ENCODE measurements around the gene BMERB1.
"Not testable (repeated sequence)": the region's sequence is repeated elsewhere in the genome, so short reads cannot be mapped to it uniquely, and the experiment has no call there.

The BMERB1 gene

GRCh38 chr16:15566095-15566494 is 131.7 kb downstream of the BMERB1 start:
- no peak for DNase-seq

DNA sequence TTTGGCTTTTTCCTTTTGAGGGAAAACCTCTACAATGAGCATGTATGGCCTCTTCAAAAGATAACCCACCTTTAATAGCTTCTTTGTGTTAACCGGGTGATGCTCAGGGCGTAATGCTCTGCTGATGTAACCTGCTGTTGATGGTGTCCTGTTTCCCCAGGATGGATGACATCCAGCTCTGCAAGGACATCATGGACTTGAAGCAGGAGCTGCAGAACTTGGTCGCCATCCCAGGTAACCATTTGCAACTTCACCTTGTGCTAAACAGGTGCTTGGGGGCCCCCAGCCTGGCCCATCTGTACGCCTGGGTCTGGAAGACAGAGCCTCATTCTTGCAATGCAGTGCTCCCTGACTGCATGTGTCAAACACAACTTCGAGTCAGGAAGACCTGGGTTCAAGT is 133.4 kb downstream of the BMERB1 start:
- no peak for DNase-seq

- DNase-seq: not testable (repeated sequence)
Observed at GRCh38 chr16:15570666-15571065, 136.3 kb downstream of the BMERB1 start.

DNA sequence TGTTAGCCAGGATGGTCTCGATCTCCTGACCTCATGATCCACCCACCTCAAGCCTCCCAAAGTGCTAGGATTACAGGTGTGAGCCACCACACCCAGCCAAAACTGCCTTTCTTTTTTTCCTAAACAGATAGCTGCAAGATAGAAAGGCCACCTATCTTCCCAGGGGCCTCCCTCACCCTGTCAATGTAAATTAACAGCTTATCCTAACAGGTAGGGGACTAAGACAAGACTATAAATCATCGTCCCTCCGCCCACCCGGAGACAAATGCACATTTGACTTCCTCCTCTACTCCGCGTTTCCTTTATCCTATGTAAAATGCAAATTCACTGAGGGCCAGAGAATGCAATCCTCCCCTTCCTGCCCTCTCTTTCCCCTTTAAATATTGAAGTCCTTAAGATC is 137.2 kb downstream of the BMERB1 start:
- DNase-seq: no peak

GRCh38 chr16:15572329-15573001 is 138.1 kb downstream of the BMERB1 start:
- DNase-seq: no peak

GRCh38 chr16:15573274-15573895 is 139.0 kb downstream of the BMERB1 start:
- no peak for DNase-seq

- not testable (repeated sequence) for DNase-seq
Observed at GRCh38 chr16:15573896-15574613, 139.7 kb downstream of the BMERB1 start.

DNA sequence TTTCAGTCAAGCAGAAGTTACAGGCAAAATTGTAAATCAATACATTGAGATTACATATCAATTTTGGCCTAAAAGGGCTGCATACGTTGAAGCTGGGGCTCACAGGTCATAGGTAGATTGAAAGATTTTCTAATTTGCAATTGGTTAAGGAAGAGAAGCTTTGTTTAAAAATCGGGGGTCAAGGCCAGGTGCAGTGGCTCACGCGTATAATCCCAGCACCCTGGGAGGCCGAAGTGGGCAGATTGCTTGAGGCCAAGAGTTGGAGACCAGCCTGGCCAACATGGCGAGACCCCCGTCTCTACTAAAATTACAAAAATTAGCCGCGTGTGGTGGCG is 140.2 kb downstream of the BMERB1 start:
- no peak for DNase-seq

DNA sequence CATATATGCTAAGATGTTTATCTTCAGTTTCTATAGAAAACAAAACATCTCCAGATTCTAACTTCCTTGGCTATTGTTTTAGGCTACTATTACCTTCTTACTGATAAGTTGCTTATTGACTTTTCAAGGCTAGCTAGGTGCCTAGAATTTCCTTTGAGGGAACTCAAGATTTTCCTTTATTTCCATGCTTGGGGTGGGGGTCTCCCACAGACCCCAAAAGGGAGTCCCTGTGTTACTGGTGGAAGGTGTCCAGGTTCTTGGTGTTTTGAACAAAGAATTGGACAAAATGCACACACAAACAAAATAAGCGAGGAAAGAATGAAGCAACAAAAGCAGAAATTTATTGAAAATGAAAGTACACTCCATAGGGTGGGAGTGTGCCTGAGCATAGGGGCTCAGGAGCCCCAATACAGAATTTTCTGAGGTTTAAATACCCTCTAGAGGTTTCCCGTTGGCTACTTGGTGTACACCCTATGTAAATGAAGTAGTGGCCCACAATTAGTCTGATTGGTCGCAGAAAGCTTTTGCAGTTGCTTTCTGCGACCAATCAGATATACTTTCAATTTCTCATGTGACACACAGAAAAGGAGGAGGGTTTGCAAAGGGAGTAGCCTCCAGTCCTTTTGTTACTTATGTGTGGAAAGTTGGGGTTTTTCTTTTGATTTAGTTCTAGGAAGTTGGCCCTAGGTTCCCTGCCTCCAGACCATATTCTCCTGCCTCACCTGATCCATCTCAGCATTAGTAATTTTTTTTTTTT is 141.1 kb downstream of the BMERB1 start:
- peak; percentile 77 for DNase-seq

GRCh38 chr16:15576960-15577958 is 142.9 kb downstream of the BMERB1 start:
- peak; percentile 99 for DNase-seq

- DNase-seq: no peak
Observed at GRCh38 chr16:15578824-15579223, 144.4 kb downstream of the BMERB1 start.

DNA sequence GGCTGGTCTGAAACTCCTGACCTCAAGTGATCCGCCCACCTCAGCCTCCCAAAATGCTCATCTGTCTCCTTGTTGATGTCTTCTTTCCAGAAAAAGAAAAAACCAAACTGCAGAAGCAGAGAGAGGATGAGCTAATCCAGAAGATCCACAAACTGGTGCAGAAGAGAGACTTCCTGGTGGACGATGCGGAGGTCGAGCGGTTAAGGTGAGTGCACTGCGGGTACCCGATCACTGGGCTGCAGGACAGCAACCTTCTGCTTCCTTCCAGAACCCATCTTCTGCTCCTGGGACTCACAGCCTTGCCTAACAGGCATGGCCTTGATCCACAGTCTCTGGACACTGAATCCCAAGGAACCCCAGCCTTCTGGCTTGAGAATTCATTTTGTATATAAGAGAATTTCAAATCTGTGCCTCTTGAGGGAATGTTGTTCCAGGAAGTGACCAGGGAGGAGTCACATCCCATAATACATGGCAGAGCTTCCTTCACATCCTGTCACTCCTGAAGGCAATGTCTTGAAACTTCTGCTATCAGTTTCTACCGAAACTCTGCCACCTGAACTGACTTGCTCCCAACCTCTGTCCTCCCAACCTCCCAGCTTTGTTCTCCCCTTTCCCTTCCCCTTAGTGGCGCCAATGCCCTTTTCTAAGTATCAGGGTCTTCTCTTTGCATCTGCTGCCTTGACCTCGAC is 146.9 kb downstream of the BMERB1 start:
- no peak for DNase-seq

DNA sequence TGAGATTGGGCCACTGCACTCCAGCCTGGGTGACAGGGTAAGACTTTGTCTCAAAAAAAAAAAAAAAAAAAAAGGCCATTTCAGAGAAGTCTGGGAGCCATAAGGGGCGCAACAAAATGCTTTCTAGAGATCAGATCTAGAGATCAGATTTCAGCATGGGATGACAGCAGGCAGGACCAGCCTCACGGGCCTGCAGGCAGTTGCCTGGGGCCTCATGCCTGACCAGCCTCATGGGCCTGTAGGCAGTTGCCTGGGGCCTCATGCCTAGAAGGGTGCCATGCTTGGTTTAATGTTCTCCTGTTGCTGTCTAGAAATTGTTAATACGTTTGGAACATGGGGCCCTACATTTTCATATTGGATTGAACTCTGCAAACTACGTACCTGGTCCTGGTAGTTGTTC is 149.1 kb downstream of the BMERB1 start:
- no peak for DNase-seq

DNA sequence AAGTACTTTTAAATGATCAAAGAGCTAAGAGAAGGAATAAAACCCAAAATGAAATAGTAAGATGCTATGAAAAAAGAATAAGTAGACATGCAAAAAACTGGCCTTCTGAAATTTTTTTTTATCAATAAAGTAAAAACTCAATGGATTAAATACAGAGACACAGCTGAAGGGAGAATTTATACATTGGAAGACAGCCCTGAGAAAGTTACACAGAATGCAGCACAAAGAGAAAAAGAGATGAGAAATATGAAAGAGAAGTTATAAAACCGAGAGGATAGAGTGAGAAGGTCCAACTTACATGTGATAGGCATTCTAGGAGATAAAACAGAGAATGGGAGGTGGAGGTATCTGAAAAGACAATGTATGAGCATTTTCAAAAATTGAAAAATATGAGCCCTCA is 151.6 kb downstream of the BMERB1 start:
- no peak for DNase-seq

DNA sequence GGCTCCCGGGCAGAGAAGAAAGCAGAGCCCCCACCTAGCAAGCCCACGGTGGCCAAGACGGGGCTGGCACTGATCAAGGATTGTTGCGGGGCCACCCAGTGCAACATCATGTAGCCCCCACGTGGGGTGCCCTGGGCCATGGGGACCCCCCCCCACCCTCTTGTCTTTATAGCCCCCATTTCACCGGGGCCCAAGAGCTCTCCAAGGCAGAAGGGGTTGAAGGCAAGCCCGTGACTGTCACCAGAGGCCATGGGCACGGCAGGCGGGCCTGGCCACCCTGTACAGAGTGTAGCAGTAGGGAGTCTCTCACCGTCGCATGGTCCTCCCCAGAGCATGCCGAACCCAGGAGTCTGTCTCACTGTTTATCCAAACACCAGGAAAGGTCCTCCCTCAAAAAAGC is 152.3 kb downstream of the BMERB1 start:
- no peak for DNase-seq

DNA sequence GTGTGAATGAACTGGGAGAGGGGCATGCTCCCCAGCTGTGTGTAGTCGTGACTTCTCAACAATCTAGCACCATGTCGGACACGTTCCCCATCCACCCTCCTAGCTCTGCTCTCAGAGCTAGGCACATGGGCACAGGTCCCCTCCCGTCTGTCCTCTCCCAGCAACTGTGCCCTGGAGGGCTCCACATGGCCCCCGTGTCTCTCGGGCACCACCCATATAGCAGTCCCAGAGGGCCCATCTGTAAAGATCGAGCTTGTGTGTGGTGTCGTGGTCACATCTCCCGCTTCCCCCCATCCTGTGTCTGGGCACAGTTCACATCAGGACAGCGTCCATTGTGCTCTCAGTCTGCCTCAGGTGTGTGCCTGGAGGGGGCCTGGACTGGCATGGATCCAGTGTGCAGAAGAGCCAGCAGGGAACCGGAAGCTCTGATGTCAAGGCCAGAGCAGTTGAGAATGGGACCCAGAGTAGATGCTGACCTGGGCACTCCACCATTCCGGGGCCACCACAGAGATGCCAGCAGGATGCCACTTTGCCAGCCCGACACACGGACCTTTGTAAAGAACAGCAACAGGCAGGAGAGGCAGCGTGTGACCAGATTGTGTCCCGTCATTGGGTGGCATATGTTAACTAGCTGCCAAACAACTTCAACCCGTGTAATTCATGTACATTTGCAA is 152.9 kb downstream of the BMERB1 start:
- peak; percentile 78 for DNase-seq

DNA sequence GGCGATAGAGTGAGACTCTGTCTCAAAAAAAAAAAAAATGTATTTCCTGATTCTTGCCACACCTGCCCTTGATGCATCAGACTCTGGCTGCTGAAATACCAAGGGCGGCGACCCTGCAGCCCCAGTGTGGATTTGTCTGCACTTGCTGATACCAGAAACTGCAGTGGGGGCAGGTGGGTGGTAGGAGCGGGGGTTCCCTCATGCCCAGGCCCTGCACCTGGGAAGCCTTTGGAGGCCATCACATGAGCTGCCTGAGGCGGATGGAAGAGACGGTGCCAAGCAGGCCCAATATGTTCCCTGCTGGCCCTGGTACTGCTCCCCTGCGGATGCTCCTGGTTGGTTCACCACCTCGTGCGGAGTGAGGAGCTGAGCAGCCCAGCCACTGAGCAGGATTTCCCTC is 157.9 kb downstream of the BMERB1 start:
- no peak for DNase-seq

DNA sequence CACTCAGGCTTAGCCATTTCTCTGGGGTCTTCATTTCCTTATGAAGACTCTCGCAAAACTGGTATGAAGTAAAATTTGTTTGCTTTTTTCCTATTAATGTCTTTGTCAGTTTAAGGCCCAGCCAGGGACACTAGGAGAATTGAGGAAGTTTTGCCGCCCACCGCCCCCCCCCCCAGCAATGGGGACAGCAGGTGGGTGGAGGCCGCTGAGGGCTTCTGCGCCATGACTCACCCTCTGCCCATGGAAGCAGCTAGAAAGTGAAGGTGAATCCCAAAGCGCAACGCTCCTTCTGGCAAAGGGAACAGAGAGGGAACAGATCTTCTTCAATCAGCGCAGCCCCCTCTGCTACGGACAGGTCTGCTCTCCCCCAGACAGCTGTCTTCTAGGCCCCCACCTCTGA is 158.8 kb downstream of the BMERB1 start:
- DNase-seq: no peak

- no peak for DNase-seq
Observed at GRCh38 chr16:15594711-15595320, 160.4 kb downstream of the BMERB1 start.

DNA sequence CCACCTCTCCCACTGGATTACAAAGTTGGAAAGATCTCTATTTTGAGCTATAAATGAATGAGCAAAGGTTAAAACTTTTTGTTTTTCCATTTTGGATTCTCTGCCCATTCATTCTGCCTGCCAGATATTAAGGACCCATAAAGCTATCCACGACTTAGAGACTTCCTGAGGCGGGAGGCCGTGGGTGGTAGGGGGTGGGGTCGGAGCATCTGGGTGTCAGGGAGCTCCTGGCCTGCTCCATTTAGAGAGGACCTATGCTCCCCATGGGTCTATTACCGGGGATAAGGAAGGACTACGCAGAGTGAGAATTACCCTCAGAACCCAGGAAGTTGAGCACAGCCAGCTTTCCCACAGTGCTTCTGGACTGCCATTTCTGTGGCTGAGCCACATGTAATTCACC is 162.7 kb downstream of the BMERB1 start:
- no peak for DNase-seq

Measured in DMS153 (cell line).